ENCODE results near the gene COPE.

GRCh38 chr19:18860302-18860700 lies 58.9 kb downstream of the COPE start:
- TF ChIP-seq, protein P1, sequence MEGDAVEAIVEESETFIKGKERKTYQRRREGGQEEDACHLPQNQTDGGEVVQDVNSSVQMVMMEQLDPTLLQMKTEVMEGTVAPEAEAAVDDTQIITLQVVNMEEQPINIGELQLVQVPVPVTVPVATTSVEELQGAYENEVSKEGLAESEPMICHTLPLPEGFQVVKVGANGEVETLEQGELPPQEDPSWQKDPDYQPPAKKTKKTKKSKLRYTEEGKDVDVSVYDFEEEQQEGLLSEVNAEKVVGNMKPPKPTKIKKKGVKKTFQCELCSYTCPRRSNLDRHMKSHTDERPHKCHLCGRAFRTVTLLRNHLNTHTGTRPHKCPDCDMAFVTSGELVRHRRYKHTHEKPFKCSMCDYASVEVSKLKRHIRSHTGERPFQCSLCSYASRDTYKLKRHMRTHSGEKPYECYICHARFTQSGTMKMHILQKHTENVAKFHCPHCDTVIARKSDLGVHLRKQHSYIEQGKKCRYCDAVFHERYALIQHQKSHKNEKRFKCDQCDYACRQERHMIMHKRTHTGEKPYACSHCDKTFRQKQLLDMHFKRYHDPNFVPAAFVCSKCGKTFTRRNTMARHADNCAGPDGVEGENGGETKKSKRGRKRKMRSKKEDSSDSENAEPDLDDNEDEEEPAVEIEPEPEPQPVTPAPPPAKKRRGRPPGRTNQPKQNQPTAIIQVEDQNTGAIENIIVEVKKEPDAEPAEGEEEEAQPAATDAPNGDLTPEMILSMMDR (IDR thresholded peaks at IDR 0.05) = no peak
- TF ChIP-seq POLR2A (IDR thresholded peaks at IDR 0.05) = no peak
